ENCODE data around the gene ITGB3.

DNA sequence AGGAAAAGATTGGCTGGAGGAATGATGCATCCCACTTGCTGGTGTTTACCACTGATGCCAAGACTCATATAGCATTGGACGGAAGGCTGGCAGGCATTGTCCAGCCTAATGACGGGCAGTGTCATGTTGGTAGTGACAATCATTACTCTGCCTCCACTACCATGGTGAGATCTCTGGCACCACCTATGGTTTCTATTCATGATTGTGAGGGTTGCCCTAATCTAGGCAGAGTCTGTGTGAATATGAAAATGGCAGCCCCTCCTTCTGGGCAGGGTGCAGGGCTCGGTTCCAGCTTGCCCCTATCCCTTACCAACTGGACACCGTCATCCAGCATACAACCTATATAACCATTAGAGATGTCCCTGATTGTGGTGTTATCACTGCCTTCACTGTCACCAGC lies 33.4 kb downstream of the ITGB3 start:
- TF ChIP-seq, protein P1, sequence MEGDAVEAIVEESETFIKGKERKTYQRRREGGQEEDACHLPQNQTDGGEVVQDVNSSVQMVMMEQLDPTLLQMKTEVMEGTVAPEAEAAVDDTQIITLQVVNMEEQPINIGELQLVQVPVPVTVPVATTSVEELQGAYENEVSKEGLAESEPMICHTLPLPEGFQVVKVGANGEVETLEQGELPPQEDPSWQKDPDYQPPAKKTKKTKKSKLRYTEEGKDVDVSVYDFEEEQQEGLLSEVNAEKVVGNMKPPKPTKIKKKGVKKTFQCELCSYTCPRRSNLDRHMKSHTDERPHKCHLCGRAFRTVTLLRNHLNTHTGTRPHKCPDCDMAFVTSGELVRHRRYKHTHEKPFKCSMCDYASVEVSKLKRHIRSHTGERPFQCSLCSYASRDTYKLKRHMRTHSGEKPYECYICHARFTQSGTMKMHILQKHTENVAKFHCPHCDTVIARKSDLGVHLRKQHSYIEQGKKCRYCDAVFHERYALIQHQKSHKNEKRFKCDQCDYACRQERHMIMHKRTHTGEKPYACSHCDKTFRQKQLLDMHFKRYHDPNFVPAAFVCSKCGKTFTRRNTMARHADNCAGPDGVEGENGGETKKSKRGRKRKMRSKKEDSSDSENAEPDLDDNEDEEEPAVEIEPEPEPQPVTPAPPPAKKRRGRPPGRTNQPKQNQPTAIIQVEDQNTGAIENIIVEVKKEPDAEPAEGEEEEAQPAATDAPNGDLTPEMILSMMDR (IDR thresholded peaks at IDR 0.05): no peak
- TF ChIP-seq POLR2A (IDR thresholded peaks at IDR 0.05) (no peak), EP300 (IDR thresholded peaks at IDR 0.05) (no peak)

Measured in ovary (tissue), 3 donors.